OCI-LY7 (cell line): ENCODE results near the gene LEMD2. TPM values are rescaled to one million over a fixed set of nuclear protein-coding genes. Genes with fewer than 3 reads are reported as not detected.

Source experiments
- BruUV-seq: library from RNA; stranded (reverse); fragments of 400-500 nt; replicated peaks from 2 replicates; lab custom pipeline; 2021; lab: Mats Ljungman, UMichigan
- CTCF ChIA-PET: fragments of 300-600 bp; sonication (Branson Sonifier 250); formaldehyde crosslinking; loops from one replicate; lab custom pipeline; 2022; ENCODE audit warnings: antibody characterized with exemption; ENCODE audit not compliant: unreplicated experiment; lab: Charles Lee
- POLR2A ChIA-PET: fragments of 300-600 bp; sonication (Branson Sonifier 250); formaldehyde crosslinking; loops from one replicate; lab custom pipeline; 2022; ENCODE audit warnings: antibody characterized with exemption; lab: Charles Lee
- DNase-seq: peaks from one replicate; pipeline ENCODE4 v3.0.0-alpha.2; 2015; ENCODE audit warnings: low spot score
- H2AFZ ChIP-seq: fragments of 200-600 bp; sonication (generic), shearing (Covaris generic); 2 replicates; pipeline ENCODE4 v1.6.1; 2014; ENCODE audit warnings: mild to moderate bottlenecking, antibody characterized with exemption, low read length, moderate library complexity
- H3K27ac ChIP-seq: fragments of 200-600 bp; sonication (generic); 2 replicates; pipeline ENCODE4 v1.5.1; 2014; ENCODE audit warnings: mixed run types, low read depth, mild to moderate bottlenecking, moderate library complexity, low read length, inconsistent platforms; ENCODE audit not compliant: poor library complexity, severe bottlenecking
- H3K36me3 ChIP-seq: fragments of 200-600 bp; sonication (generic); 2 replicates; pipeline ENCODE4 v1.6.1; 2014; ENCODE audit warnings: mild to moderate bottlenecking, antibody characterized with exemption, low read length, moderate library complexity, mixed read lengths; ENCODE audit not compliant: insufficient read depth
- H3K4me1 ChIP-seq: fragments of 200-600 bp; sonication (generic); 2 replicates; pipeline ENCODE4 v1.5.1; 2014; ENCODE audit warnings: mild to moderate bottlenecking, low read length; ENCODE audit not compliant: insufficient read depth, poor library complexity, severe bottlenecking
- H3K4me2 ChIP-seq: fragments of 200-600 bp; sonication (generic); 2 replicates; pipeline ENCODE4 v1.6.1; 2014; ENCODE audit warnings: mild to moderate bottlenecking, low read length
- H3K4me3 ChIP-seq: fragments of 200-600 bp; sonication (generic); 2 replicates; pipeline ENCODE4 v1.5.1; 2014; ENCODE audit warnings: mild to moderate bottlenecking, low read depth, low read length; ENCODE audit not compliant: poor library complexity, severe bottlenecking
- H3K79me2 ChIP-seq: fragments of 200-600 bp; sonication (generic); 2 replicates; pipeline ENCODE4 v1.6.1; 2016; ENCODE audit warnings: low read depth, mild to moderate bottlenecking, low read length, moderate library complexity, mixed read lengths; ENCODE audit not compliant: insufficient read depth
- H3K9me2 ChIP-seq: fragments of 200-600 bp; sonication (generic); 2 replicates; pipeline ENCODE4 v1.6.1; 2016; ENCODE audit warnings: mild to moderate bottlenecking, low read length, mixed read lengths; ENCODE audit not compliant: insufficient read depth
- H3K9me3 ChIP-seq: fragments of 200-600 bp; sonication (generic); 2 replicates; pipeline ENCODE4 v1.6.1; 2014; ENCODE audit warnings: mild to moderate bottlenecking, mixed run types, low read length, mixed read lengths
- H4K20me1 ChIP-seq: fragments of 200-600 bp; sonication (generic); 2 replicates; pipeline ENCODE4 v1.6.1; 2014; ENCODE audit warnings: mild to moderate bottlenecking, antibody characterized with exemption, low read length, moderate library complexity, mixed read lengths; ENCODE audit not compliant: insufficient read depth
- EZH2phosphoT487 ChIP-seq: fragments of 200-600 bp; sonication (generic); IDR thresholded peaks from 2 replicates; pipeline ENCODE4 v1.6.1; 2018; ENCODE audit warnings: low read depth, borderline replicate concordance, mild to moderate bottlenecking, mixed run types, antibody characterized with exemption, low read length, moderate library complexity, mixed read lengths
- intact Hi-C: fragments of 100-400 bp; cut with micrococcal nuclease; formaldehyde crosslinking; loops from one replicate; pipeline ENCODE4 v1.10.0; 2022; ENCODE audit not compliant: unreplicated experiment
- total RNA-seq, 2 experiments: library from RNA; depleted of rRNA in 1 of 2; stranded (reverse); fragments of >200 nt in 1 of 2; shearing (Covaris generic) in 1 of 2; gene quantifications; 2 replicates each; pipeline ENCODE4 v1.2.3, GENCODE V29; 2014 to 2022
- TF ChIP-seq, protein P1 (sequence below): fragments of 200-600 bp; sonication (generic); conservative IDR thresholded peaks from 2 replicates; pipeline ENCODE4 v1.5.1; 2014; ENCODE audit warnings: mild to moderate bottlenecking, antibody characterized with exemption, low read length, moderate library complexity, mixed read lengths

Gene LEMD2
- total RNA-seq, 2 experiments from 2014 or later: 59.2 to 66.9 TPM

DNA sequence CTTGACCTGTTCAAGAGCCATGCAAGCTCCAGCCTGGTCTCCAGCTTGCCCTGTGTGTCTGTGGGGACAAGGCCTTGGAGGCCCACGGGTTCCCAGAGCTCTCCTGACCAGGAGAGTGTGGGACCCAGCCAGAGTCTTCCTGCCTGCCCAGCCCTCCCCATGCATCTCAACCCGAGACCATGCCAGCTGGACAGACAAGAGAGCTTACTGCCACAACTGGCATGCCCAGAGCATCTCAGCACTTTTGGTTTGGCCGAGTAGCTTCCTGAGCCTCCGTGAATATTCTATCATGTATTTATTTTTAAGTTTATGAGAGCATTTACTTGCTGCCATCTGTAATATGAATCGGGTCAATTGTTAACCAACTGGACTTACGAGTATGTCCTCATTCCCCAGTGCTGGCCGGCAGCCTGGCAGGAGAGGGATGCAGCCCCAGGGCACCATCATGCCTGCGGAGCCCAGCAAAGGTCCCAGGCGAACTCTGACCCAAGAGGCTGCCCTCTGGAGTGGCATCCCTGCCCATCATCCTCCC, 57.1 kb downstream of the LEMD2 start:
- no peak overlapping the region for H3K4me2 ChIP-seq
- intact Hi-C loops: no loop called here
- H3K27ac ChIP-seq: no peak overlapping the region
- H3K4me1 ChIP-seq: no peaks in the 10 kb centered on the region
- H3K4me3 ChIP-seq: no peak overlapping the region
- ChIA-PET POLR2A (no interaction called here), CTCF (no interaction called here)
- no peak overlapping the region for H2AFZ ChIP-seq
- no peak for DNase-seq
- no peaks in the 10 kb centered on the region for H3K9me2 ChIP-seq
- no peaks in the 10 kb centered on the region for H3K9me3 ChIP-seq
- no TSS peak for BruUV-seq
- no peak for TF ChIP-seq EZH2phosphoT487
- no peaks in the 10 kb centered on the region for H3K79me2 ChIP-seq
- H3K36me3 ChIP-seq: no peaks in the 10 kb centered on the region
- H4K20me1 ChIP-seq: no peaks in the 10 kb centered on the region

DNA sequence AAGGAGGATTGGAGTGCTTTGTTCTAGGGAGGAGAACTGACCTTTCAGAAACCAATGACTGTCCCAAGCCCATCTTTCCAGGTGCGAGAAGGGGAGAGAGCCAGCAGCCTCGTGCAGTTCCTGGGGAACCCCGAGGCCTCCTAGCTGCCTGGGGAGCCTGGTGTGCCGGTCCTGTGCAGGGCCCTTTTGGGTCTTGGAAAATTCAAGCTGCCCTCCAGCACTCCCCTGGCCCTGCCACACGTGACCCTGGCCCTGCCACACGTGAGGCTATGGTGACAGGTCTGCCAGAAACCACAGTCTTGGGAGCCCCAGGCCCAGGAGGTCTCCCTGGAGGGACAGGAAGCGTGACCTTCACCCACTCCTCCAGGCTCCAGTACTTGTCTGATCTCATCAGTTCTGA, 57.9 kb downstream of the LEMD2 start:
- Histone ChIP-seq H3K27ac (no peak overlapping the region), H3K9me2 (no peaks in the 10 kb centered on the region), H4K20me1 (no peaks in the 10 kb centered on the region), H2AFZ (no peak overlapping the region), H3K4me2 (no peak overlapping the region), H3K4me1 (no peaks in the 10 kb centered on the region), H3K36me3 (no peaks in the 10 kb centered on the region), H3K9me3 (no peaks in the 10 kb centered on the region), H3K4me3 (no peak overlapping the region), H3K79me2 (no peaks in the 10 kb centered on the region)
- TF ChIP-seq, protein P1, sequence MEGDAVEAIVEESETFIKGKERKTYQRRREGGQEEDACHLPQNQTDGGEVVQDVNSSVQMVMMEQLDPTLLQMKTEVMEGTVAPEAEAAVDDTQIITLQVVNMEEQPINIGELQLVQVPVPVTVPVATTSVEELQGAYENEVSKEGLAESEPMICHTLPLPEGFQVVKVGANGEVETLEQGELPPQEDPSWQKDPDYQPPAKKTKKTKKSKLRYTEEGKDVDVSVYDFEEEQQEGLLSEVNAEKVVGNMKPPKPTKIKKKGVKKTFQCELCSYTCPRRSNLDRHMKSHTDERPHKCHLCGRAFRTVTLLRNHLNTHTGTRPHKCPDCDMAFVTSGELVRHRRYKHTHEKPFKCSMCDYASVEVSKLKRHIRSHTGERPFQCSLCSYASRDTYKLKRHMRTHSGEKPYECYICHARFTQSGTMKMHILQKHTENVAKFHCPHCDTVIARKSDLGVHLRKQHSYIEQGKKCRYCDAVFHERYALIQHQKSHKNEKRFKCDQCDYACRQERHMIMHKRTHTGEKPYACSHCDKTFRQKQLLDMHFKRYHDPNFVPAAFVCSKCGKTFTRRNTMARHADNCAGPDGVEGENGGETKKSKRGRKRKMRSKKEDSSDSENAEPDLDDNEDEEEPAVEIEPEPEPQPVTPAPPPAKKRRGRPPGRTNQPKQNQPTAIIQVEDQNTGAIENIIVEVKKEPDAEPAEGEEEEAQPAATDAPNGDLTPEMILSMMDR: no peak
- TF ChIP-seq EZH2phosphoT487: no peak
- POLR2A ChIA-PET: no interaction called here
- intact Hi-C loops: no loop called here
- DNase-seq: no peak
- CTCF ChIA-PET: no interaction called here
- BruUV-seq: no TSS peak

DNA sequence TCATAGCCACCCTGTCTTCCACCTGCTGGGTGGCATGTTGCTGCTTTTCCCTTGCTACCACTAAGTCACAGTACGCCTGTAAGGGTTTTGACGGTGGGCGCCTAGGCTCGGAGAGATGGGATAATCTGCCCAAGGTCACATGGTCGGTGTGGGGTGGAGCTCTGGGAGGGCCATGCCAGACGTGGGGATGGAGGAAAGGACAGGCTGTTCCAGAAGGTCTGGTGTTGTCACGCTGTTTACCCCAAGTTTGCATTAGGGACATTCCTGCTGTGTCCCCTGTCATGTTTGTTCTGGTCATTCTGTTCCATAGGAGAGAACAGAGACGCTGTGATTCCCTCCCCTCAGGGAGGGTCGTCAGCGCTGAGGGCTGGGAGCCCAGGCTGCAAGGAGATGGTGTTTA, 58.3 kb downstream of the LEMD2 start:
- no TSS peak for BruUV-seq
- CTCF ChIA-PET: no interaction called here
- no peaks in the 10 kb centered on the region for H3K79me2 ChIP-seq
- no peaks in the 10 kb centered on the region for H3K9me2 ChIP-seq
- no peak overlapping the region for H3K27ac ChIP-seq
- no peaks in the 10 kb centered on the region for H3K4me1 ChIP-seq
- no peak overlapping the region for H3K4me2 ChIP-seq
- DNase-seq: no peak
- no peak overlapping the region for H3K4me3 ChIP-seq
- POLR2A ChIA-PET: no interaction called here
- intact Hi-C loops: no loop called here
- no peaks in the 10 kb centered on the region for H4K20me1 ChIP-seq
- no peak overlapping the region for H2AFZ ChIP-seq
- H3K36me3 ChIP-seq: no peaks in the 10 kb centered on the region
- TF ChIP-seq, protein P1: no peak
- TF ChIP-seq EZH2phosphoT487: no peak
- no peaks in the 10 kb centered on the region for H3K9me3 ChIP-seq
